GM21367 (cell line): Measurements from ENCODE around the gene ZFHX3.

Experiments
- ATAC-seq: cut with Tn5 transposase; IDR thresholded peaks from one replicate; pipeline ENCODE4 v1.9.1; 2021; ENCODE audit not compliant: unreplicated experiment

ZFHX3 gene

DNA sequence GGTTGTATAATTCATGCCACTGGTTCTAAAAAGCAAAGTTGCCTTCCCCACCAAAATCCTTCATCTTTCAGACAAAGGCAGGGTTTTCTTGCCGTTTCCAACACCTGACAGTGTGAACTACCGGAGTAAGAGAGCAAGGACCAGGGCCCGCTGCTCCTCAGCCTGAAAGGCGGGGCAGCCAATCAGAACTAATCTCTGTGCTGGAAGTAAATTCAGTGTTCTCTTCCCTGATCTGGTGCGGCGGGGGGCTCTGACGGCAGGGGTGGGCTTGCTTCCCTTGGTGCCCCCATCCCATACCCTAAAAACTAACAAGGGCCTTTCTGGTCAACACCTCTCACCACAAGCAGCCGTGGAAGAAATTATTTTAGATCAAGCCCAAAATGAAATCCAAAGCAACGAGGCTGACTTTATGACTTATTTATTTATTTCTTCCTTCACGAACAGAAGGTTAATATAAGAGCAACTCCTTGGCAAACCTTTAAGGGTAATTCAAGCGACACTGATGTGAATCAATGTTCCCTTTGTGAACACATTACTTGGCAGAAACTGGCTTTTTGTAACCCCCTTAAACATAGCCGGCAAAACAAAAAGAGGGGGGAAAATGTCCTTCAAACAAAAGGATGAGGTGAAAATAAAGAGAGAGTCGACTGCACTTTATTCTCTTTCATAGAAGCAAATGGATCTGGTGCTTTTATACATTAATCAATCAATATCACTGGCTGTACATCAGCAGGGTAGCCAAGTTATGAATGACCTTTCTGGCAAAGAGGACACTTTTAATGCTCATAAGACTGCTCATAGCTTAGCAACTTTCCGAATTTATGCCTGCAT is 189.9 kb downstream of the ZFHX3 start:
- ATAC-seq, result no peak

GRCh38 chr16:72856797-72857196 is 191.1 kb downstream of the ZFHX3 start:
- no peak for ATAC-seq

DNA sequence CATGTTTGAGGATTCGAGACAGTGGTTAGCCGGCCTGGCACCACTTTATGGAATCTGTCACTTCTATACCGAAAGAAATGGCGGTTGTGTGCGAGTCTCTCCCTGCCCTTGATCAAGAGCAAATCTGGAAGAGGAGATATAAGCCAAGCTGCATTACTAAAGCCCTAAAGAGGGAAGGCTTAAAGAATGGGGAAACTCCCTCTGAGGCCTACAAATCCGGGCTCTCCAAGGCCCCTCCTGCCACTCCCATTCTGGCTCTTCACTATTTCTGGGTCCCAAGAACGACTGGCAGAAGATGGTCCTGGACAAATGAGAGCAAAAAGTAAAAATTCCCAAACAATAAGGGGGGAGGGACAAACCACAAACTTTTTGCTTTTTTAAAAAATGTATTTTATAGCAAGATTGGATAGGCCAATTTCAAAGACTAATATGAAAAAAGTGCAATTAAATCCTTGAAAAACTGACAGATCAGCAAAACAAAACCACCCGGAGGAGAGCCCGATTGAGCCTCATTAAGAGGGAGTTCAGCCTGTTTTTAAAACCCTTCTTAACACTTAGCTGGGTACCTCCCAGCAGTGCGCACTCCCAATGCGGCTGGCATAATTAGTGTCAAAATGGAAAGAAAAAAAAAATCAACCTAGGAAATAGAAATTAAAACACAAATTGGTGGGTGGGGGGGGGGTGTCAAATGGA is 193.5 kb downstream of the ZFHX3 start:
- no peak for ATAC-seq

- ATAC-seq, result no peak
Observed at GRCh38 chr16:72853575-72854266, 194.2 kb downstream of the ZFHX3 start.

DNA sequence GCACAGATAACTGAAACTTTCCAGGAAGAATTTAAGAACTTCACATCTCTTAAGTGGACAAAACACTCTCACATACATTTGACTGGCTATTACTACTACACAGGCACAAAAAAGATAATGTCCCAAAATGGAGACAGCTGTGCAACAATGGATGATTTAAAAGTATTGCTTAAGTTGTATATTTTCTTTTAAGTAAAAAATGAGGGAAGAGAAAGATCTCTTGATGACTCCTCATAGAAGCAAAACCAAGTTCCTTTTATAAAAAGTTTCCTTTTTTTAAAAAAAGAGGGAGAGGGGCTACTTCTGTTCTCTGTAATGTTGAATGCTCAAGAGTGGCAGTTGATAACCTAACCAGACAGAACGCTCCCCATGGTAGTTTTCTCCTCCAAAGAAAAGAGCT is 195.5 kb downstream of the ZFHX3 start:
- ATAC-seq, result no peak

GRCh38 chr16:72850853-72851252 is 197.1 kb downstream of the ZFHX3 start:
- no peak for ATAC-seq

DNA sequence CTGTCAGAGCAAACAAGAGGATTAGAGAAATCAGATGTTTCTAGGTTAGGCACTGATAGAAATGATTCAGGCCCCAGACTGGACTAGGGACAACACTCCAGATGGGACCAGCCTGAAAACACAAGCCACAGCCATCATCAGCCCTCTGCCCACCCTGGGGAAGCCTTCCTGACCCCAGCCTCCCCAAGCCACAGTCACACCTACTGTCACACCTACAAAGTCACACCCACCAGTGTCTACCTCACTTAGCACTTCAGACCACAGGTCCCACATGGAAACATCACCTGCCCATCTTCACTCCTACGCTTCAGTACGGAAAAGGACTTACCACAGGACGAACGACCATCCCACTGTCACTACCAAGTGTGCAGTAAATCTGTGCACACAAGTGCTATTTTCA is 197.9 kb downstream of the ZFHX3 start:
- ATAC-seq, result no peak

- ATAC-seq, result no peak
Observed at GRCh38 chr16:72848759-72849664, 198.9 kb downstream of the ZFHX3 start.

GRCh38 chr16:72848028-72848400 is 199.9 kb downstream of the ZFHX3 start:
- ATAC-seq, result no peak

DNA sequence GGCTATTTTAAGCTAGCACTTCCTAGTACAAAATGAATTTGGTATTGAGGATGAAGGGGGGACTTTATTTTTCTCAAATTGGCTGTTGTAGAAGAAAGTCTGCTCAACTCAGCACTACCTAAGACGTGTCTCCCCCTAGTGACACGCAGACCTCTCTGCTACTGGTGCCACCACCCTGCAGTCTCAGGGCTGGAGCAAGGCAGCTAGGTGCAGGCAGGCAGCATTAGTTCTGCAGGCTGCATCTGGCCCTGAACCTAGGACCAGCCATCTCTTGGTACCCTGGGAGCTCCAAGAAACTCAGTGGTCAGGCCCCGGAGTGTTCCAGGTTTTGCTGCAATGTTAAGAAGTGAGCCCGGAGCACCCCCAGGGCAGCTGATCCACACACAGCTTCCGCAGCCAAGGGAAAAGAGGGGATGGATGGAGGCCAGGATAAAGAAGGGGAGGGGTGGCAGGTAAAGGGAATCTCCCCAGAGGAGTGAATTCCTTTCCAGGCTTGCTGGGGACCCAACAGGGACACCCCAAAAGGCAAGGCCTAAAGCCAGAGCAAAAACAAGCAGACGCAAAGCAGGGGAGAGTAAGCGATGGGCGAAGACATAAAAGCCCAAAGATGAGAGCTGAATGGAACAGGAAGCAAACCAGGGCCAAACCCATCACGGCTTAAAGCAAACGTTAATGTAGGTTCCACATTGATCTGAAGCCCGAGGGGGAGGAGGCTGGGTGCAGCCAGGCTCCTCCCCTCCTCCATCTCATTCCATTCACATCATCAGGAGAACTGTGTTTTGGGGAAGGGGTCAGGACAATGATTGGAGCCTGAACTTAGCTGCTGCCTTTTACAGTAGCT is 200.5 kb downstream of the ZFHX3 start:
- ATAC-seq, result no peak

- ATAC-seq, result no peak
Observed at GRCh38 chr16:72846594-72846993, 201.3 kb downstream of the ZFHX3 start.

DNA sequence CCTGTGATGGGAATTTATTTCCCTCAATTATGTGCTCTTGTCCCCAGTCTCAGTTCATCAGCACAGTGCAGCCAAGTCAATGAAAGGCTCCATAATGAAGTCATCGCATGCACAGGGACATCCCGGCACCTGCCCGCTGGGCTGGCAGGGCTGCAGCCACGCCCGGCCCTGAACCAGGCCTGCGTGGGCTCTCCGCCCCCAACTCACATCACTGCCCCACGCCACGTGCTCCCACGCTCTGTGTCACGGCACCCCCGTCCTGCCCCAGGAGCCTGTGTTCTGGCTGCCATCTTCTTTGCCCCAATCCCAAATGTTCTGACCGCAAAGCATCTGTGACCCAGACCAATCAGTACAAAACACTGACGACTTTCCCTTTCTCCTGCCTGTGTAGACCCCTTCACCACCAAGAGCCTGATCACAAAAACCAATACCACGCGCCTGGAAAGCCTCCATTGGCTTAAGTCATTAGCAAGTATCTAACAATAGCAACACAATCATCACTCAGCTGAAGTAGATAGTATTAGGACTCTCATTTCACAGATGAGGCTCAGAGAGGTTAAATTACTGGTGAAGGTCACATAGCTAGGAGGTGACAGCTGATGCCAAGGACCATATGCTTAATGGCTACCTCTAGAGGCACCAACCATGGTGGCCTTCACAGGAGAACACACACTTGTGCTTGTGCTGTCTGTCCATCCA is 202.5 kb downstream of the ZFHX3 start:
- ATAC-seq, result no peak

- no peak for ATAC-seq
Observed at GRCh38 chr16:72844225-72844920, 203.6 kb downstream of the ZFHX3 start.

GRCh38 chr16:72841506-72841905 is 206.4 kb downstream of the ZFHX3 start:
- ATAC-seq, result no peak

DNA sequence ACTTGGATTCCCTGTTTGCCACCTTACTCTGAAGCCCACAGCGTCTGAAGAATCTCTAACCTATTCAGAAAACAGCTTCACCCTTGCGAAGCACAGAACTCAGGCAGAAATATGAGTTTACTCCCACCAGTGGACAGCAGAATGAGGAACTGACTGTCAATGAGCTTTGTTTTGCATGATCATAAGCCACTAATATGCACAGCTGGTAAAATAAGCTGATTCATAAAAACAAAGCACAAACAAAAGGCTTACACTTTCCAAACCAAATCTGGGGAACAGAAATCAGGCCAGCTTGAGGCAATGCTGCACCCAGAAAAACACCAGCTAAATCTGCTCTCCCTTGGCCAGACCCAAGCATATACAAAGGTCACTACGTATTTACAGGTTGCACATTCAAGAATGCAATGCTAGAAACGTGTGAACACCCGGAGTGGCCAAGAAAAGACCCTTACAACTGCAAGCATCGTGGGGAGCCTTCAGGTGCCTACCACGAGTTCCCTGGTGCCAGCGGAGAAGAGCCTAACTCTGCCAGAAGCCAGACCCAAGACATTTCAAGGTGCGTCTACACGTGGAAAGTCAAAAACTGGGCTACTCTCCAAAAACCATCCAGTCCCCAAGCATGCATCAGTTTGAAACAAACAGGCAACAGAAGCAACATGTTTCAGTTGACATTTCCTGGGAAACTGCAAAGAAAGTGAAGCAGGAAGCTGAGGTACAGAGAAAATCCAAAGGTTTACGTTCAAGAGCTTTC is 207.1 kb downstream of the ZFHX3 start:
- ATAC-seq, result no peak

DNA sequence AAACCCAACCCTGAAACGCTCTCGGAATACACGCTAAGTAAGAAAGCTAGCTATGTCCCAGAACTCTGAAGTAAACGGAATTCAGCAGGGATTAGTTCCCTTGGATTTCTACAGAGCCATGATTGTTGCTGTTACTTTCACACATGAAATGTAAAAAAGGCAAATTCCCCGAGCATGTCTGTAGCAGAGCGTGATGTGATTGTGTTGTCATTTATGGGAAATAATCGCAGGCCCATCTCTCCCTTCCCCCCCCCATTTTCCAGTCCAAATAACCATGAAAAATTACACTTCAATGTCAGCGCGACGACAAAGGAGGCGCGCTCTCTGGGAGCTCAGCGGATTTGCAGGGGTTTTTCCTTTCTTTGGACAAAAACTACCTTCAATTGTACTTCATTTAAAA is 209.0 kb downstream of the ZFHX3 start:
- no peak for ATAC-seq

DNA sequence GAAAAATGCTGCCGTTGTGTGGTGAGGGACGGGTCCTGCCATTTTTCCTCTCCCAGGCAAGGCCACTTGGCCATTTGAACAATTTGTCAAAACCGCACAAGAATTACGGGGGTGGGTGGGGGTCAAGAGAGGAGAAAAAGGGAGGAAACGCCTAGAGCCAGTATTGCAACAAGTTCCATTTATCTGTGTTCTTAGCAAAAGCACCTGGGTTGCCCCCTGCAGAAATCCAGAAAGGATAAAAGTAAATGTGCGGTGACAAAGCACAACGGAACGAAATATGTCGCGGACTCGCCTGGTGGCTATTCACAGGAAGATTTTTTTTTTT is 209.4 kb downstream of the ZFHX3 start:
- ATAC-seq, result no peak

DNA sequence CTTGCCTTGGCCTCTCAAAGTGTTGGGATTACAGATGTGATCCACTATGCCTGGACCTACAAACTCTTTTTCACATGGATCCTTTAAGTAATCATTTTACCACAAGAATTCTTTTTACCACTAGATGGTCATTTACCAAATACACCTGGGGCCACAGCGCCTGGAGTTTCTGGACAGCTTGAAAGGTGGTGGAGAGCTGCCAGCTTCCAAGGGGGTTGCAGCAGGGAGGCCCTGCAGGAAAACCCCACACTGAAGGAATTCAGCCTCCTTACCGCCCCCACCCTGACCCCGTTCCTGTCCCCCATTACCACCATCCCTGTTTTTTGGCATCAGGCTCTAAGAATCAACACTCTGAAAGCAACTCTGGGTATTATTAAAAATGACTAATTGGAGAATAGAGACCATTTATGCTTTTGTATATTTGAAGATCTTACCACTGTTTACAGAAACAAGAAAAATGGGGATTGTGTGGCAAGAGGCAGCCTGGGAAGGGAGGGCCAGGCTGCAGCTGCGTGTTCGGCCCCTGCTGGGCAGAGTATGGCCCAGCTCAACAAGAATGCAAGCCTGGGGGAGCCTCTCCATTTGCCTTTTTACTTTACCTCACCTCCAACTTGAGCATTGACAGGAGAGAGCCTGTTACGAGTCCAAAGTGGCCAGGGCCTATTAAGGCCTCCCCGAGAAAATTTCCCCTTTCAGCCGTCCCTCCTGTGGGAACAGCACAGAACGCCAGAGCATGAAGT is 209.9 kb downstream of the ZFHX3 start:
- ATAC-seq, result no peak
